Measurements from ENCODE around the gene TACC2.

Gene TACC2

GRCh38 chr10:122159141-122159970 is 170.4 kb downstream of the TACC2 start:
- no peak for TF ChIP-seq CTCF (IDR thresholded peaks at IDR 0.05; ENCODE audit: low read depth, low read length, missing control alignments)
- H3K4me3 ChIP-seq (replicated peaks; ENCODE audit: low read depth, low read length) = no peak overlapping the region
- no peak for DNase-seq (ENCODE audit: extremely low read depth, low read depth)

- TF ChIP-seq CTCF (IDR thresholded peaks at IDR 0.05; ENCODE audit: low read depth, low read length, missing control alignments) = no peak
- DNase-seq (ENCODE audit: extremely low read depth, low read depth) = no peak
- no peak overlapping the region for H3K4me3 ChIP-seq (replicated peaks; ENCODE audit: low read depth, low read length)
These were observed 172.8 kb downstream of the TACC2 start for GRCh38 chr10:122161795-122162194.

- TF ChIP-seq CTCF (IDR thresholded peaks at IDR 0.05; ENCODE audit: low read depth, low read length, missing control alignments) = no peak
- H3K4me3 ChIP-seq (replicated peaks; ENCODE audit: low read depth, low read length) = peak overlapping the region; percentile 40; the same call in 1 of the 2 replicates
- no peak for DNase-seq (ENCODE audit: extremely low read depth, low read depth)
These were observed 173.8 kb downstream of the TACC2 start for GRCh38 chr10:122162671-122163173.

GRCh38 chr10:122163174-122164022 is 174.4 kb downstream of the TACC2 start:
- TF ChIP-seq CTCF (IDR thresholded peaks at IDR 0.05; ENCODE audit: low read depth, low read length, missing control alignments) = no peak
- H3K4me3 ChIP-seq (replicated peaks; ENCODE audit: low read depth, low read length) = peak overlapping the region; percentile 40
- no peak for DNase-seq (ENCODE audit: extremely low read depth, low read depth)

GRCh38 chr10:122164023-122164601 is 175.1 kb downstream of the TACC2 start:
- peak overlapping the region; percentile 40 for H3K4me3 ChIP-seq (replicated peaks; ENCODE audit: low read depth, low read length)
- no peak for DNase-seq (ENCODE audit: extremely low read depth, low read depth)
- TF ChIP-seq CTCF (IDR thresholded peaks at IDR 0.05; ENCODE audit: low read depth, low read length, missing control alignments) = no peak

- no peak overlapping the region for H3K4me3 ChIP-seq (replicated peaks; ENCODE audit: low read depth, low read length)
- DNase-seq (ENCODE audit: extremely low read depth, low read depth) = no peak
- no peak for TF ChIP-seq CTCF (IDR thresholded peaks at IDR 0.05; ENCODE audit: low read depth, low read length, missing control alignments)
These were observed 176.0 kb downstream of the TACC2 start for GRCh38 chr10:122164815-122165483.
